GM10266 (cell line): ENCODE measurements around the gene DNAH14.

ENCODE experiments used
- DNase-seq: peaks from one replicate; pipeline ENCODE4 v3.0.0; 2012; ENCODE audit errors: extremely low spot score
- TF ChIP-seq, protein P1 (sequence below): IDR thresholded peaks from 2 replicates; pipeline ENCODE4 v1.5.1; 2012; ENCODE audit warnings: mild to moderate bottlenecking, low read depth; ENCODE audit not compliant: control insufficient read depth, insufficient read depth; ENCODE audit errors: missing control alignments

Gene DNAH14

GRCh38 chr1:225389843-225390242 lies 460.4 kb downstream of the DNAH14 start:
- TF ChIP-seq, protein P1, sequence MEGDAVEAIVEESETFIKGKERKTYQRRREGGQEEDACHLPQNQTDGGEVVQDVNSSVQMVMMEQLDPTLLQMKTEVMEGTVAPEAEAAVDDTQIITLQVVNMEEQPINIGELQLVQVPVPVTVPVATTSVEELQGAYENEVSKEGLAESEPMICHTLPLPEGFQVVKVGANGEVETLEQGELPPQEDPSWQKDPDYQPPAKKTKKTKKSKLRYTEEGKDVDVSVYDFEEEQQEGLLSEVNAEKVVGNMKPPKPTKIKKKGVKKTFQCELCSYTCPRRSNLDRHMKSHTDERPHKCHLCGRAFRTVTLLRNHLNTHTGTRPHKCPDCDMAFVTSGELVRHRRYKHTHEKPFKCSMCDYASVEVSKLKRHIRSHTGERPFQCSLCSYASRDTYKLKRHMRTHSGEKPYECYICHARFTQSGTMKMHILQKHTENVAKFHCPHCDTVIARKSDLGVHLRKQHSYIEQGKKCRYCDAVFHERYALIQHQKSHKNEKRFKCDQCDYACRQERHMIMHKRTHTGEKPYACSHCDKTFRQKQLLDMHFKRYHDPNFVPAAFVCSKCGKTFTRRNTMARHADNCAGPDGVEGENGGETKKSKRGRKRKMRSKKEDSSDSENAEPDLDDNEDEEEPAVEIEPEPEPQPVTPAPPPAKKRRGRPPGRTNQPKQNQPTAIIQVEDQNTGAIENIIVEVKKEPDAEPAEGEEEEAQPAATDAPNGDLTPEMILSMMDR, result no peak
- DNase-seq, result no peak

DNA sequence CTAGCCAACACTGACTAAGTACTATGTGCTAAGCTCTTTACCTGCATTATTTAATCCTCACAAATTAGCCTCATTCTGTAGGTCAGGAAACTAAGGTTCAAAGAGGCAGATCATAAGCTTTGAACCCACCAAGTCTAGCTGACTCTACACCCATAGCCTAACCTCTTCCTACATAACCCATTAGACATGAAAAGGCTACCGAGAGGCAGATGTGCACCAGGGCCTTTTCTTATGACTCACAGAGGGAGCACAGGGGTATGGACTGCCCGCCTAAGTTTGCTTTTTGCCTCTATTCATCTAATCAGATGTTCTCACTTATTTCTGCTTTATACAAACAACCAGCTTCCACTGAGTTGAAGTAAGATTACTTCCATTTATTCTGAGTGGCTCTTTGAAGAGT lies 466.9 kb downstream of the DNAH14 start:
- no peak for DNase-seq
- TF ChIP-seq, protein P1, result no peak

- TF ChIP-seq, protein P1, result no peak
- DNase-seq, result no peak
These were observed 471.5 kb downstream of the DNAH14 start for GRCh38 chr1:225400968-225401367.

DNA sequence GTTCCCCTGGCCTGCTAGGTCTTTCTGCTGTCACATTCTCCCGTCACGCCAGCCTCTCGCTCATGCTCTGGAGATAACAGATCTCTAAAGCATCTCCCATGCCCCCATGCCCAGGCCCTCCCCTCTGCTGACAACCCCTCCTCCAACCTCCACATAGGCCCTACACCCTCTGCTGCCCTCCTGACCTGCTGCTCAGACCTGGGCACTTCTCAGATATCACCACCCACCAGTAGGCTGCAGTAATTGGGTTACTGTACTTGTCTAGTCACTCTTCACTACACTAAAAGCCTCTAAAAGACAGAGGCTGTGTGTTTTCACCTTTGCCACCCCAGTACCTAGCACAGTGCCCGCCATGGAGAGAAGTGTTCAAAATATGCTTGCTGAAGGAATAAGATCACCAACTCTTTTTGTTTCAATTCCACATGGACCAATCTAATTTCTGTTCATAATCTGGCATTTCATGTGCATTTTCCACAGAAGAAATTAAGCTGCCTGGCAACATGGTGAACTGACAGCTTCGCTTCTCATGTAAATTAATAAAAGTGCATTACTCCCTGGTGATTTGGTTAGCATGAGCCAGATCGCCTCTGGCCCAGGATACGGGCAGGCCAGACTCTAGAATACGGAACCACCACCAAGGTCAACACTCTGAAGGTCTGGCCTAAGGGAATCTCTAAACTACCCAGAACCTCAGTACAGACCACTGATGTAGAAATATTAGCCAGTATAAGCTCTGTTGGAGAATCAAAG lies 477.7 kb downstream of the DNAH14 start:
- TF ChIP-seq, protein P1, result no peak
- DNase-seq, result no peak

- TF ChIP-seq, protein P1, result no peak
These were observed 478.3 kb downstream of the DNAH14 start for GRCh38 chr1:225407755-225408154.

GRCh38 chr1:225408249-225408648 lies 478.8 kb downstream of the DNAH14 start:
- TF ChIP-seq, protein P1, result no peak

More at GRCh38 chr1:225407755-225408154, 478.3 kb downstream of the DNAH14 start:
- DNase-seq, result no peak

DNA sequence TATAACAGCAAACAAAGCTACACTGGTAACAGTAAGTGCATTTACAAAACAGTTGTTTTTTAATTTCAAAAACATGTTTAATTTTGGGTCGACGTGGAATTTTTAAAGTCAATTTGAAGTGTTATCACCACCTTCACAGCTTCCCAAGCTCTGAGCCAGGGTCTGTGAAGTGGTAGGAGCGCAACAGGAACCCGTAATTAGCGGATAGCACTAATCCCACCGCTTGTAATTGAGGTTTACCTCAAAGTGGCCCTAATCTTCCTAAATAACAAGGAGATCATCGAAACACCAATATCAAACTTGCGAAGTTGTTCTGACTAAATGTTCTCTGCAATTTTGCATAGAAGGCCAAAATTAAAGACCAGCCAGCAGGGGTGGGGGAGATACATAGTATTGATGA lies 479.6 kb downstream of the DNAH14 start:
- no peak for DNase-seq

More at GRCh38 chr1:225408249-225408648, 478.8 kb downstream of the DNAH14 start:
- no peak for DNase-seq

More for the DNA sequence above, 479.6 kb downstream of the DNAH14 start:
- TF ChIP-seq, protein P1, result no peak
